ENCODE results near the gene PARP15.
A peak's percentile ranks its signal among the peaks of the same experiment; 100 is the strongest.
"Not testable (repeated sequence)": the region's sequence is repeated elsewhere in the genome, so short reads cannot be mapped to it uniquely, and the experiment has no call there.

PARP15 gene

DNA sequence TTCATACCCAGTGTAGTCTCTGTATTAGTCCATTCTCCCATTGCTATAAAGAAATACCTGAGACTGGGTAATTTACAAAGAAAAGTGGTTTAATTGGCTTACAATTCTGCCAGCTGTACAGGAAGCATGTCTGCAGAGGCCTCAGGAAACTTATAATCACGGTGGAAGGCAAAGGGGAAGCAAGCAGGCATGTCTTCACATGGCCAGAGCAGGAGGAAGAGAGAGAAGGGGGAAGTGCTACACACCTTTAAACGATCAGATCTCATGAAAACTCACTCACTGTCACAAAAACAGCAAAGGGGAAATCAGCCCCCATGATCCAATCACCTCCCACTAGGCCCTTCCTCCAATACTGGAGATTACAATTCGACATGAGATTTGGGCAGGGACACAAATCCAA lies 96.9 kb downstream of the PARP15 start:
- DNase-seq: no peak

DNA sequence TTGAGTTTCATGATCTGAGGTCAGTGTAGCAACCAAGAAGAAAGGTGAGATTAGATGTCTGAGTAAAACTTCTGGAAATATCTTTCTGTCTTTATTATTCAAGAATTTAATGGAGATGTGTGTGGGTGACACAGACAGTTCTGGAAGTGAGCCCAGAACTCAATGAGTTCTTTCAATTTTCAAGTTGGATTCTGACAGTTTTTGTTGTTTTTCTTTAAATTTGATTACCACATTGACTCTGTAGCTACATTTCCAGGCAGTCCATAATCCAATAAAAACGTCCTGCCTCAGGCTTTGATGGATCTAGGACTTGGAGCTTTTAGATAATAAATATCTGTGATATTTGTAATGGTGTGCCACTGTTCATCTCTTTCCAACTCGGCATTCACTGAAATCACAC lies 99.3 kb downstream of the PARP15 start:
- DNase-seq: no peak

GRCh38 chr3:122677216-122677615 lies 99.8 kb downstream of the PARP15 start:
- DNase-seq: no peak

DNA sequence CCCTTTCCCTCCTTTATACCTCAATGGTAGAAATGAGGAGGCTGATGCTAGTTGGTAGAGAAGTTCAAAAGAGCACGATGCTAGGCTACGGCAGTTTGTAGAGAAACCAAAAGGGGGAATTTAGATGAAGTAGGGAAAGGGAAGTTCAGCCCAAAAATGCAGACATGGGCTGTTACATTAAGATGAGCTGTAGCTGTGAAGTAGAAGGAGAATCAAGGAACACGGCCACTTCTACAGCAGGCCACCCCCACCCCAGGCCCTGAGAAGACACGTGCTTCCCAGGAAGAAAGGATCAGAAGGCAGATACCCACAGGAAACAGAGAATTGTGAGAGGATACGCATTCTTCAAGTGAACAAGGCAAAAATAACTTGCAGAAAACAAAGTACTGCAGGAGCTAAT lies 101.1 kb downstream of the PARP15 start:
- DNase-seq: no peak

DNA sequence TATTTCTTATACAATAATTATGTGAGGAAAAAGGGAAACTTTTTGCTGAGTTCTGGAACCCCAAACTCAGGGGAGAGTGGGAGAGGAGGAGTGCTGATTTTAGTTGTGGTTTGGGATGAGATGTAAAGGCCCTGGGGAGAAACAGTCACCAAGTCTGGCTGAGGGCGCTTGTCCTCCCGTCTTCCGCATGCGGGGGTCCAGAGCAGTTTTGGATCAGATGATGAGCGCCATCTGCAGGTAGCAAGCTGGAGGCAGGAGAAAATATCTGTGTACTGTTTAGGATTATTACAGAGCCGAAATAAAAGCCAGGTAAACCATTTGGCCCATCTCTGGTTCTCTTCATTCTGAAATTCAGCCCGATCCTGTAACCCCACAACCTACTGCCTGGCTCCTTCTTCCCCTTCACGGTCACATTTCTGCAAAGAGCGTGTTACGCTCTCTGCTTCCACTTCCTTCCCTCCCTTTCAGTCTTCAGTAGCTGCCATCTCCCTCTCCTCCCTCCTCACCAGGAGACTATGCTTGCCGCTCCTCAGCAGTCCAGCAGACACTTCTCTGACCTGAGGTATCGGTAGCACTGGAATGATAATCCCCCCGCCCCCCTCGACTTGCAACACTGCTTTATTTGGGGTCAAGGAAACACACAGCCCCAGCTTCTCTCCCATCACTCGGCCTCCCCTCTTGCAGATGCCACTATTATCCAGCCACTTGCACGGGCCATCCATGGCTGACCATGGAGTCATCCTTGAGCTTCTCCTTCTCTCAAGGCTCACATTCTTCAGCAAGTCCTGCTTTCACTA lies 101.8 kb downstream of the PARP15 start:
- DNase-seq: peak; percentile 78

- DNase-seq: no peak
These were observed 102.5 kb downstream of the PARP15 start for GRCh38 chr3:122679882-122680474.

DNA sequence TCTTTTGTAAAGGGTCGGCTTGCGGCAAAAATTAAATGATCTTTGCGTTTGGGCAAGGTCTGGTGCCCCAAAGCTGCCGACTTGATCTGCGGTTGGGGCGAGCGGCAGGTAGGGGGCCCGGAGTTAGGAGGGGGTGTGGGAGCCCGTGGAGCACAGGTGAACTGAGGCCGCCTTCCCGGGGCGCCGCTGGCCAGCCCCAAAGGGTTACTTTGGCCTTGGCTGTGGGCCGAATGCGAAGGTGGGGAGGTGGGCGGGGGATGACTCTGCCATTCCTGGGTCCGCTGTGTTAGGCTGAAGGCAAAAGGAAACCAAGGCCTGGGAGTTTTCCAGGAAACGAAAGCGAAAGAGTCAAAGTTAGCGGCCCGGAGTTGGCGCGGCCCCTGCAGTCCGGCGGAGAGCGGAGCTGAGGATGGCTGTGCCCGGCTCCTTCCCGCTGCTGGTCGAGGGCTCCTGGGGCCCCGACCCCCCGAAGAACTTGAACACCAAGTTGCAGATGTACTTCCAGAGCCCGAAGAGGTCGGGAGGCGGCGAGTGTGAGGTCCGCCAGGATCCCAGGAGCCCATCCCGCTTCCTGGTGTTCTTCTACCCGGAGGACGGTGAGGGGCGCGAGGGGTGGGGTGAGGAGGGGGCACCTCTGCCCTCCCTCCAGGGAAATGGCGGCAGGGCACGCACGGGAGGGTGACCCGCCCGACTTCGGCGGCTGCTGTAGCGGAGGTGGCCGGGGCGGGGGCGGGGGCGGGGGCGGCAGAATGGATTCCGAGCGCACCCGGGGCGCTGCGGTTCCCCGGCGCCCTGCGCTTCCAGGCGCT lies 103.2 kb downstream of the PARP15 start, which contains the start of gene PARP14:
Gene PARP14 (plus strand): TSS at position 365 of the 809 bp plus-strand sequence. CDS start 45 bp downstream, at position 410.
- peak; percentile 61 for DNase-seq

- DNase-seq: no peak
These were observed 104.0 kb downstream of the PARP15 start for GRCh38 chr3:122681284-122681973.

DNA sequence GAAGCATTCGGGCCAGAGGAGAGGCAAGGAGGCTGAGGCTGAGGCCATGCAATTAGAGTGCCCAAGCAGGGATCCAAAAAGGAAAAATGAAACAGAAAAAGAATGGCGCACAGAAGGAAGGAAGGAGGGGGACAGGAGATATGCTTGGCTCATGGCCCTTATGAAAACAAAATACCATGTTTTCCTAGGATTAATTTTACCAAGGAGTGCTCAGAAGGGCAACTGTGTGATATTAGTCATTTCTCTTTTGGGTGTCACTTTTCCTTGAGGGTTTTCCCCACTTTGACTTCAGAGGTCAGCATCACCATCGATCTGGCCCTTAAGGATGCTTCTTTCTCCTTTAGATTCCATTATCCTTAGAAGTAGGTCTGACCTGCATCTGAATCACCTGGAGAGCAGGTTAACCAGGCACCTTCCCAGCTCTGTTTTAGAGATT lies 104.5 kb downstream of the PARP15 start:
- DNase-seq: no peak

DNA sequence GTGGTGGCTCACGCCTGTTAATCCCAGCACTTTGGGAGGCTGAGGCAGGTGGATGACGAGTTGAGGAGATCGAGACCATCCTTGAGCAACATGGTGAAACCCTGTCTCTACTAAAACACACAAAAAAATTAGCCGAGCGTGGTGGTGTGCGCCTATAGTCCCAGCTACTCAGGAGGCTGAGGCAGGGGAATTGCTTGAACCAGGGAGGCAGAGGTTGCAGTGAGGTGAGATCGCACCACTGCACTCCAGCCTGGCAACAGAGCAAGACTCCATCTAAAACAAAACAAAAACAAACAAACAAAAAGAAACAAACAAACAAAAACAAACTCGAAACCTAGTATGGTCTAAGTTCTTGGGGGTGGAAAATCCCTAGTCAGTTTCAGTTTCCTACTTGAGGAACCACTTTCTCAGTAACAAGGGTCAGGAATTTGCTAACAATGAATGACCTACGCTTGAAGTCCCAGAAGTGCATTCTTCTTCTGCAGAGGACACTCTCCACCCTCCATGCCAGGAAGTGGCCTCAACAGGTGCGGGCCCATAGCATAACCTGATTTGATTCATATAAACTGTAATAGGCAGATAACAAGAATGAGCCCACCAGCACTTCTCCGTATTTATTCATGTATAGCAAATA lies 105.4 kb downstream of the PARP15 start:
- DNase-seq: not testable (repeated sequence)

GRCh38 chr3:122687298-122687697 lies 109.8 kb downstream of the PARP15 start:
- DNase-seq: no peak

All from stimulated activated naive CD4-positive, alpha-beta T cell treated with Interleukin-2 at 50 U/mL for 16 hours (primary cell).